OCI-M2 (cell line): ENCODE measurements around the gene SCN1B.
"Not testable (repeated sequence)": the region's sequence is repeated elsewhere in the genome, so short reads cannot be mapped to it uniquely, and the experiment has no call there.

Experiments
- DNase-seq: peaks from one replicate; lab custom pipeline; 2025; ENCODE audit not compliant: unreplicated experiment; lab: John Stamatoyannopoulos, UW

SCN1B gene

GRCh38 chr19:35030257-35031071, at the start of gene SCN1B:
SCN1B (plus strand) TSS chr19:35030470; CDS start chr19:35030821, 351 bp downstream.
- DNase-seq: no peak

GRCh38 chr19:34982275-34982674, 48.0 kb upstream of the SCN1B start:
- no peak for DNase-seq

DNA sequence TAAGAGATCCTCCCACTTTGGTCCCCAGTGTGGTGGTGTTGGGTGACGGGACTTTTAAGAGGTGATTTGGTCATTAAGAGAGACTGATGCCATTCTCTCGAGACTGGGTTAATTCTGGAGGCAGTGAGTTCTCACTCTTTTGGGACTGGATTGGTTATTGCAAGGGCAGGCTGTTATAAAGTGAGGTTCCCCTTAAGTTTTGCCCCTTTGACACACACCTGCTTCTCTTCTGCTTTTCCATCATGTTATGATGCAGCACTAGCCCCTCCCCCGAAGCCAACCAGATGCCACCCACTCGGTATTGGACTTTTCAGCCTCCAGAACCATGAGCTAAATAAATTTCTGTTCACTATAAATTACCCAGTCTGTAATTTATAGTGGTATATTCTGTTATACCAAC, 46.5 kb upstream of the SCN1B start:
- no peak for DNase-seq

DNA sequence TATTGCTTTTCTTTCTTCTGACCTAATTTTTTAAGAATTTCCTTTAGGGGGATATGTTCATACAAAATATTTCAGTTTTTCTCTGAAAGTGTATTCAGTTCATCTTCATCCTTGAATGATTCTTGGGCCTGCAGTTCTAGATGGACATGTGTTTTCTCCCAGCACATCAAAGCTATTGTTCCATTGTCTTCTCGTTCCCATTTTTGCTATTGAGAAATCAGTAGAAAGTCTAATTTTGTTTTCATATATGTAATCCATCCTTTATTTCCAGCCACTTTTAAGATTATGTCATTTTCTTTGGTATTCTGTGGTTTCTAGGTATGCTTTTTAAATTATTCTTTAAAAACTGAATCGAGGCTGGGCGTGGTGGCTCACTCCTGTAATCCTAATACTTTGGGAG, 46.0 kb upstream of the SCN1B start:
- no peak for DNase-seq

DNA sequence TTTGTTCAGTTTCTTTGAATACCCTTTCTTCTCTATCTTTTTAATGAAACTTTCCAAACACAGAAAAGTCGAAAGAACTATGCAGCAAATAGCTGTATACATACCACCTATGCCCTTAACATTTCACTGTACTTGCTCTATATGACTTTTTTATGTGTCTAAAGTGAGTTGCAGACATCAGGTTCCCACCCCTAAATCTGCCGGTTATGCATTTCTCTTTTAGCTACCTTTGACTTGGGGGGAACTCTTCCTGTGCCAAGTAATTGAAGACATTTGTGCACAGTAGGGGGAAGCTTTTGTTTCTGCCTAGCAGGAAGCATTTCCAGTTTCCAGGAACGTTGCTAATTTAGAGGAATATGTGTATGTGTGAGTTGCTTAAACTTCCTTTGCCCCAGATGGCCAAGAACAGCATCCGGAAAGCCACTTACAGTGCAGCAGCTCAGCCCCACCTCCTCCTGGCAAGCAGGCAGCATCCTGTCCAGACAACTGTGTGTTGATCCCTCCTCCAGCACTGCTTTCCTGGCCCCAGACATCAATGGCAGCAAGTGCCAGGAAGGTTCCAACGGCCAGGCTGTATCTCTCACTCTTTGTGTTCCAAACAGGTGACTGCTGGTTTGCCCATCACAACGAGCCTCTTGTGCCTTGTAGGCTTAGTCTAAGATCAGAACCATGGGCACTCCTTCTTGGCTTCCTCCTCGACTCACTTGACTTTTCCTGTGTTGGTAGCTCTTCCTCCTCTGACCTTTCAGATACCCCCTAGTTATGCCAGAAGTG, 44.8 kb upstream of the SCN1B start:
- DNase-seq: no peak

GRCh38 chr19:34988119-34988518, 42.2 kb upstream of the SCN1B start:
- DNase-seq: no peak

GRCh38 chr19:34989298-34989697, 41.0 kb upstream of the SCN1B start:
- no peak for DNase-seq

DNA sequence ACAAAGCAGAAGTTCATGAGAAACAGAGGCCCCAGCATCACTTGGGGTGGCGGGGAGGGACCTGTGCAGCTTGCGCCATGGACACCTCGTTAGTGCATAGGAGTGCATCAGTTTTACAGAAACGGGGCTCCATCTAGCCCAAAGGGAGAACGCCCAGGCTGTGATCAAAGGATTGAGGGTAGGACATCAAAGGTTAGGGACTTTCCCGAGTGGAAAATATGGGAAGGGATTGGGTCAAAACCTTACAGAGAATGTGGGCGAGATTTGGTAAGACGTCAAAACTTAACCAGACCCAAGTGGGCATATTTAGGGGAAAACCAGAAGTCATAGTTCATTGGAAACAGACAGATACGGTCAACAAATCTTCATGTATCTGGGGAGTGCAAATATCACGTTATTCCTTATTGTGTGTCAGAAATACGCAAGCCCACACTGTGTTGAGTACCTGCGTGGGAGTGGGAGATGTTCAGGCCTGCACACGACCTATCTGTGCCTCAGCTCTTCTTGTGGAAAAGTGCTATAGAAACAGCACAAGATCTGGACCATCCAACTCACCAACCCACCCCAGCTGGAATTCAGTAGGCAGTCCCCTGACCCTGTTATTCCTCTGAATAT, 39.6 kb upstream of the SCN1B start:
- DNase-seq: no peak

GRCh38 chr19:34991542-34992333, 38.5 kb upstream of the SCN1B start:
- no peak for DNase-seq

GRCh38 chr19:34992582-34992981, 37.7 kb upstream of the SCN1B start:
- not testable (repeated sequence) for DNase-seq

DNA sequence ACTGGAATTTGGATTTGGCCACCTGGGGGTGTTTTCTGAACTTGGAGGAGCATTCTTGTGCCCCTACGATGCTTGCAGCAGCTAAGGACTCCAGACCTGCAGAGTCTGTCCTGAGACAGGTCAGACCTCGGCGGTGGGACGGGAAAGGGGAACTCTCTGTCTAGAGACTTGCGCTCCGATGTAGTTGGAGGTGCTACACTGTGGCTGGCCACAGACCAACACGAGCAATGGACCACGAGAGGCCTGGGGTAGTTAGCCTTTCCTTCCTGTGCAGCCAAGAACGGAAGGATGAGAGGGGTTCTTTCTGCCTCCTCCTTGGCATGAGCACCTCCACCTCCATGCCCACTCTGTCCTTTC, 36.0 kb upstream of the SCN1B start:
- no peak for DNase-seq

GRCh38 chr19:34994643-34995541, 35.4 kb upstream of the SCN1B start:
- no peak for DNase-seq

DNA sequence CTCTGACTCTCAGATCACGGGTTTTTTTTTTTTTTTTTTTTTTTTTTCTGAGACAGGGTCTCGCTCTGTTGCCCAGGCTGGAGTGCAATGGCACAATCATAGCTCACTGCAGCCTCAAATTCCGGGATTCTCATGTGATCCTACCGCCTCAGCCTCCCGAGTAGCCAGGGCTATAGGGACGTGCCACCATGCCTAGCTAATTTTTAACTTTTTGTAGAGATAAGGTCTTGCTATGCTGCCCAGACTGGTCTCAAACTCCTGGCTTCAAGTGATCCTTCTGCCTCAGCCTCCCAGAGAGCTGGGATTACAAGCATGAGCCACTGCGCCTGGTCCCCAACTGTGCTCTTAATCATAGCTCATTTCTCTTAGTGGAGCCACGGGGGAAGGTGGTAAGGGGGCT, 34.7 kb upstream of the SCN1B start:
- DNase-seq: no peak

DNA sequence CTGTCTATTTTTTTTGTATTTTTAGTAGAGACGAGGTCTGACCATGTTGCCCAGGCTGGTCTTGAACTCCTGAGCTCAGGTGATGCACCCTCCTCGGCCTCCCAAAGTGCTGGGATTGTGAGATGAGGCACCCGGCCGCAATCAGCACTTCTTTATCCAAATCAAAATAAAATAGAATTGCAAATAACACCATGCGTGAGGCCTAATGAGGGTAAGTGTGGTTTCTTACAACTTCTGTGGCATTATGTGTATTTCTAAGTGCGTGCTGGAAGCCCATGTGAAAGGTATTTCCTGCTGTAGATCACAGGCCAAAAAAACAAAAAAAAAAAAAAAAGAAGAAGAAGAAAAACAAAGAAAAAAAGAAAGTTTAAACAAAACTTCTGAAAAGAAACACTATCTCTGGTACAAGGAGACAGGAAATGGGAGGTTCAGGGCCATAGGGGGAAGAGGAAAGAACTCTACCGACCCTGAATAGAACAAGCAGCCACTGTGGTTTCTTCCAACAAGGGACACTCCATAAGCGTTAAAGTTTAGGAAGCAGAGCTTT, 33.1 kb upstream of the SCN1B start:
- no peak for DNase-seq

DNA sequence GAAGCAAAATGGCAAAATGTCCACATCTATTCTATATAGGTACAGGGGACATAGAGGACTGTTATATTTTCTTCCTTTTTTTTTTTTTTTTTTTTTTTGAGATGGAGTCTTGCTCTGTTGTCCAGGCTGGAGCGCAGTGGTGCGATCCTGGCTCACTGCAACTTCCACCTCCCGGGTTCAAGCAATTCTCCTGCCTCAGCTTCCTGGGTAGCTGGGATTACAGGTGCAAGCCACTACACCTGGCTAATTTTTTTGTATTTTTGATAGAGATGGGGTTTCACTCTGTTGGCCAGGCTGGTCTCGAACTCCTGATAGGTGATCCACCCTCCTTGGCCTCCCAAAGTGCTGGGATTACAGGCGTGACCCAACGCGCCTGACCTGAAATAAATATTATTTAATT, 32.0 kb upstream of the SCN1B start:
- DNase-seq: not testable (repeated sequence)

GRCh38 chr19:34998777-34999497, 31.3 kb upstream of the SCN1B start:
- DNase-seq: peak; percentile 89

GRCh38 chr19:34999498-35000337, 30.6 kb upstream of the SCN1B start, which contains the start of gene GRAMD1A:
GRAMD1A (plus strand) TSS chr19:35000323; CDS start chr19:35000479, 156 bp downstream.
- peak; percentile 98 for DNase-seq

- no peak for DNase-seq
Measured at GRCh38 chr19:35000338-35000646, 30.0 kb upstream of the SCN1B start.
